Measurements from ENCODE around the gene WDR62. TPM values are rescaled to one million over a fixed set of nuclear protein-coding genes. Genes with fewer than 3 reads are reported as not detected.

Gene WDR62
- total RNA-seq = 1 to 10 TPM; 3.7 to 4.3 TPM
- polyA plus RNA-seq (ENCODE audit: insufficient read length in 6 of 6) = 1 to 10 TPM; 4.0 to 6.7 (median 4.5) TPM
- long read RNA-seq, donor 1 = 0 reads
- long read RNA-seq, donor 2 = 0 reads
- long read RNA-seq, donor 3 = 0 reads
- long read RNA-seq, donor 4, partial matches to known transcripts = 2 of 2 reads
- long read RNA-seq, donor 4, other reads (novel, unspliced or antisense) = 0 of 2 reads
- long read RNA-seq, donor 5, partial matches to known transcripts = 146 of 146 reads
- long read RNA-seq, donor 5, other reads (novel, unspliced or antisense) = 0 of 146 reads
- long read RNA-seq, donor 6 = 0 reads
- long read RNA-seq, donor 7 = 0 reads
- long read RNA-seq, donor 8 = 0 reads
- long read RNA-seq, donor 9 = 0 reads
- long read RNA-seq, donor 10, partial matches to known transcripts = 1 of 1 reads
- long read RNA-seq, donor 10, other reads (novel, unspliced or antisense) = 0 of 1 reads
- long read RNA-seq, donor 11 = 0 reads
- long read RNA-seq, donor 12 = 0 reads

GRCh38 chr19:36054733-36055686, at the start of gene WDR62:
Gene WDR62 (plus strand): TSS chr19:36054897. CDS start chr19:36054972, 75 bp downstream.
- no peaks in the 10 kb centered on the region for H3K27me3 ChIP-seq
- intact Hi-C loops (cut with DNase I) = no loop called here
- peak in 3 of 4 donors; percentile 94 to 95 (median 94) for DNase-seq

GRCh38 chr19:36006955-36007354, 47.7 kb upstream of the WDR62 start:
- H3K9me3 ChIP-seq = no peaks in the 10 kb centered on the region
- no peak for TF ChIP-seq CTCF (IDR thresholded peaks at IDR 0.05)
- H3K27ac ChIP-seq = no peak overlapping the region
- H3K4me1 ChIP-seq = peaks cover 0 to 13% of the 10 kb centered on the region in 2 donors
- peaks cover 0 to 17% of the 10 kb centered on the region in 2 donors for H3K27me3 ChIP-seq
- ATAC-seq = no peak
- H3K36me3 ChIP-seq = peaks cover 0 to 18% of the 10 kb centered on the region in 2 donors
- peak in 1 of 4 donors; percentile 55 for DNase-seq
- H3K4me3 ChIP-seq = no peak overlapping the region
- intact Hi-C loops (cut with DNase I) = no loop called here

More at GRCh38 chr19:36054733-36055686, at the start of gene WDR62:
- Histone ChIP-seq H3K4me3 (peak within 1 kb of the TSS; percentile 66 to 75), H3K36me3 (peaks cover 0 to 2% of the 10 kb centered on the region in 2 donors), H3K9me3 (no peaks in the 10 kb centered on the region), H3K4me1 (peaks cover 5 to 27% of the 10 kb centered on the region in 2 donors), H3K27ac (peak within 1 kb of the TSS; percentile 97)
- ATAC-seq = peak; percentile 89
- no peak for TF ChIP-seq CTCF (IDR thresholded peaks at IDR 0.05)

- Histone ChIP-seq H3K4me1 (peaks cover 3 to 19% of the 10 kb centered on the region in 2 donors), H3K36me3 (peaks cover 0 to 6% of the 10 kb centered on the region in 2 donors), H3K27ac (peak within 1 kb of the TSS; percentile 53 to 62), H3K9me3 (no peaks in the 10 kb centered on the region), H3K4me3 (peak within 1 kb of the TSS; percentile 30 to 46), H3K27me3 (peaks cover 0 to 17% of the 10 kb centered on the region in 2 donors)
- peak in 3 of 4 donors; percentile 61 to 88 (median 78) for DNase-seq
- peak; percentile 94 for ATAC-seq
- no peak for TF ChIP-seq CTCF (IDR thresholded peaks at IDR 0.05)
- intact Hi-C loops (cut with DNase I) = no loop called here
Measured at GRCh38 chr19:36008336-36008978, 46.2 kb upstream of the WDR62 start, which contains the start of gene SYNE4. Gene SYNE4 (minus strand): TSS chr19:36008813. CDS start chr19:36008681, 132 bp downstream.

- Histone ChIP-seq H3K4me3 (peak overlapping the region; percentile 30 to 46), H3K27me3 (peaks cover 0 to 17% of the 10 kb centered on the region in 2 donors), H3K4me1 (peaks cover 6 to 22% of the 10 kb centered on the region in 2 donors), H3K27ac (peak overlapping the region; percentile 53 to 62), H3K9me3 (no peaks in the 10 kb centered on the region), H3K36me3 (no peaks in the 10 kb centered on the region)
- ATAC-seq (peak; percentile 73), DNase-seq (peak in 3 of 4 donors; percentile 62 to 93 (median 66))
- no peak for TF ChIP-seq CTCF (IDR thresholded peaks at IDR 0.05)
- intact Hi-C loops (cut with DNase I) = no loop called here
Measured at GRCh38 chr19:36009220-36009619, 45.5 kb upstream of the WDR62 start.

Measured in left lung (tissue), 14 donors.